ENCODE data around the gene TAS1R3. TPM values are rescaled to one million over a fixed set of nuclear protein-coding genes. Genes with fewer than 3 reads are reported as not detected.

TAS1R3 gene
- polyA plus RNA-seq, 4 donors = 0.28 to 0.70 (median 0.45) TPM

Other genes starting within 250 kb of the TAS1R3 start
- gene C1orf159, start 215.2 kb upstream of the TAS1R3 start, polyA plus RNA-seq (ENCODE audit: insufficient read length in 4 of 4) = 10 to 100 TPM in 3 of 4 donors, 1 to 10 TPM in 1; 5.5 to 24.1 (median 14.1) TPM
- gene TTLL10, start 157.4 kb upstream of the TAS1R3 start, polyA plus RNA-seq (ENCODE audit: insufficient read length in 4 of 4) = 1 to 10 TPM in 1 of 4 donors, under 1 TPM in 3; 0.41 to 1.1 (median 0.63) TPM
- gene TNFRSF18, start 124.7 kb upstream of the TAS1R3 start, polyA plus RNA-seq (ENCODE audit: insufficient read length in 4 of 4) = under 1 TPM; 0.29 to 0.79 (median 0.53) TPM
- 1 to 10 TPM; 1.7 to 3.1 (median 2.0) TPM for gene TNFRSF4, start 117.1 kb upstream of the TAS1R3 start, polyA plus RNA-seq (ENCODE audit: insufficient read length in 4 of 4)
- 100 to 1,000 TPM; 115 to 144 (median 130) TPM for gene SDF4, start 99.3 kb upstream of the TAS1R3 start, polyA plus RNA-seq (ENCODE audit: insufficient read length in 4 of 4)
- 10 to 100 TPM; 19.8 to 24.4 (median 21.4) TPM for gene B3GALT6, start 99.0 kb upstream of the TAS1R3 start, polyA plus RNA-seq (ENCODE audit: insufficient read length in 4 of 4)
- 10 to 100 TPM in 3 of 4 donors, 1 to 10 TPM in 1; 7.2 to 17.3 (median 14.9) TPM for gene C1QTNF12, start 84.6 kb upstream of the TAS1R3 start, polyA plus RNA-seq (ENCODE audit: insufficient read length in 4 of 4)
- gene UBE2J2, start 57.4 kb upstream of the TAS1R3 start, polyA plus RNA-seq (ENCODE audit: insufficient read length in 4 of 4) = 10 to 100 TPM; 40.9 to 68.6 (median 58.4) TPM
- 10 to 100 TPM in 1 of 4 donors, 1 to 10 TPM in 3; 2.4 to 10.2 (median 6.9) TPM for gene SCNN1D, start 50.8 kb upstream of the TAS1R3 start, polyA plus RNA-seq (ENCODE audit: insufficient read length in 4 of 4)
- gene ACAP3, start 23.4 kb upstream of the TAS1R3 start, polyA plus RNA-seq (ENCODE audit: insufficient read length in 4 of 4) = 10 to 100 TPM; 14.9 to 45.2 (median 33.0) TPM
- 10 to 100 TPM in 2 of 4 donors, 1 to 10 TPM in 2; 7.3 to 12.4 (median 10.7) TPM for gene PUSL1, start 22.7 kb upstream of the TAS1R3 start, polyA plus RNA-seq (ENCODE audit: insufficient read length in 4 of 4)
- 100 to 1,000 TPM in 3 of 4 donors, 10 to 100 TPM in 1; 94.8 to 169 (median 129) TPM for gene INTS11, start 6.6 kb upstream of the TAS1R3 start, polyA plus RNA-seq (ENCODE audit: insufficient read length in 4 of 4)
- gene CPTP, start 6.5 kb upstream of the TAS1R3 start, polyA plus RNA-seq (ENCODE audit: insufficient read length in 4 of 4) = 10 to 100 TPM; 12.4 to 21.1 (median 17.3) TPM
- 10 to 100 TPM; 24.6 to 52.2 (median 45.6) TPM for gene DVL1, start 18.1 kb downstream of the TAS1R3 start, polyA plus RNA-seq (ENCODE audit: insufficient read length in 4 of 4)
- gene MXRA8, start 27.3 kb downstream of the TAS1R3 start, polyA plus RNA-seq (ENCODE audit: insufficient read length in 4 of 4) = 100 to 1,000 TPM; 164 to 219 (median 209) TPM
- gene AURKAIP1, start 43.9 kb downstream of the TAS1R3 start, polyA plus RNA-seq (ENCODE audit: insufficient read length in 4 of 4) = 100 to 1,000 TPM in 1 of 4 donors, 10 to 100 TPM in 3; 64.4 to 107 (median 84.7) TPM
- gene CCNL2, start 68.1 kb downstream of the TAS1R3 start, polyA plus RNA-seq (ENCODE audit: insufficient read length in 4 of 4) = 100 to 1,000 TPM; 178 to 392 (median 277) TPM
- 100 to 1,000 TPM; 111 to 143 (median 117) TPM for gene MRPL20, start 76.0 kb downstream of the TAS1R3 start, polyA plus RNA-seq (ENCODE audit: insufficient read length in 4 of 4)
- gene ANKRD65, start 90.0 kb downstream of the TAS1R3 start, polyA plus RNA-seq (ENCODE audit: insufficient read length in 4 of 4) = 10 to 100 TPM in 3 of 4 donors, 1 to 10 TPM in 1; 5.1 to 27.6 (median 12.1) TPM
- gene VWA1, start 104.4 kb downstream of the TAS1R3 start, polyA plus RNA-seq (ENCODE audit: insufficient read length in 4 of 4) = 100 to 1,000 TPM in 1 of 4 donors, 10 to 100 TPM in 3; 48.3 to 104 (median 66.7) TPM
- gene ATAD3C, start 118.4 kb downstream of the TAS1R3 start, polyA plus RNA-seq (ENCODE audit: insufficient read length in 4 of 4) = 1 to 10 TPM; 2.6 to 3.7 (median 2.9) TPM
- 10 to 100 TPM in 3 of 4 donors, 1 to 10 TPM in 1; 9.4 to 29.9 (median 20.5) TPM for gene ATAD3B, start 140.5 kb downstream of the TAS1R3 start, polyA plus RNA-seq (ENCODE audit: insufficient read length in 4 of 4)
- gene ATAD3A, start 180.9 kb downstream of the TAS1R3 start, polyA plus RNA-seq (ENCODE audit: insufficient read length in 4 of 4) = 10 to 100 TPM; 15.8 to 31.6 (median 24.4) TPM
- gene TMEM240, start 209.3 kb downstream of the TAS1R3 start, polyA plus RNA-seq (ENCODE audit: insufficient read length in 4 of 4) = 1 to 10 TPM; 4.3 to 8.4 (median 7.3) TPM
- 10 to 100 TPM; 76.6 to 95.9 (median 82.9) TPM for gene SSU72, start 243.6 kb downstream of the TAS1R3 start, polyA plus RNA-seq (ENCODE audit: insufficient read length in 4 of 4)

Data from left renal cortex interstitium (tissue), 4 donors.